Activated CD8-positive, alpha-beta memory T cell treated with anti-CD3 and anti-CD28 coated beads, Interleukin-2, amount 50 U/mL, for 24 hours (primary cell): ENCODE measurements around the gene SLC26A8.
"Not testable (repeated sequence)": the region's sequence is repeated elsewhere in the genome, so short reads cannot be mapped to it uniquely, and the experiment has no call there.

Experiments
- DNase-seq: peaks from one replicate; pipeline ENCODE4 v3.0.0-alpha.2; 2020; ENCODE audit errors: extremely low read depth

The SLC26A8 gene

GRCh38 chr6:36015666-36016065 is 8.8 kb downstream of the SLC26A8 start:
- DNase-seq, result no peak

DNA sequence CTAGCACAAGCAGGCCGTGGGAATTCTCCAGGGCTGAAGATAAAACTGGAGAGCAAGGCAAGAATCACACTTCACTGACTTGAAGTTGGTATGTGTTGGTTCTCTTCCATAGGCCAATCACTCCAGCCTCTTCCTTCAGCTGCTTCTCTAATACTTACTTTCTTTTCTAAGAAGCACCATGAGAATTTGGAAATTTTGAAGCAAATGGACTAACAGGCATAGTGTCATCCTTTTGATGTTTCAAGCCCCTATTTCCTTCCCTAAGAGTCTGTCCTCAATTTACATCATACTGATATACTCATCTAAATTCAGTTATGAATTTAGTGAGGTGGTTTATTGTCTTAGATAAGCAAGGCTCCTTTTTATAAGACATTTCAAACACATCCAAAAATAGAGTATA is 24.0 kb downstream of the SLC26A8 start:
- no peak for DNase-seq

- DNase-seq, result no peak
These were observed 31.3 kb downstream of the SLC26A8 start for GRCh38 chr6:35993150-35993549.

- DNase-seq, result not testable (repeated sequence)
These were observed 36.4 kb downstream of the SLC26A8 start for GRCh38 chr6:35988047-35988446.

GRCh38 chr6:35984701-35985100 is 39.7 kb downstream of the SLC26A8 start:
- DNase-seq, result no peak

DNA sequence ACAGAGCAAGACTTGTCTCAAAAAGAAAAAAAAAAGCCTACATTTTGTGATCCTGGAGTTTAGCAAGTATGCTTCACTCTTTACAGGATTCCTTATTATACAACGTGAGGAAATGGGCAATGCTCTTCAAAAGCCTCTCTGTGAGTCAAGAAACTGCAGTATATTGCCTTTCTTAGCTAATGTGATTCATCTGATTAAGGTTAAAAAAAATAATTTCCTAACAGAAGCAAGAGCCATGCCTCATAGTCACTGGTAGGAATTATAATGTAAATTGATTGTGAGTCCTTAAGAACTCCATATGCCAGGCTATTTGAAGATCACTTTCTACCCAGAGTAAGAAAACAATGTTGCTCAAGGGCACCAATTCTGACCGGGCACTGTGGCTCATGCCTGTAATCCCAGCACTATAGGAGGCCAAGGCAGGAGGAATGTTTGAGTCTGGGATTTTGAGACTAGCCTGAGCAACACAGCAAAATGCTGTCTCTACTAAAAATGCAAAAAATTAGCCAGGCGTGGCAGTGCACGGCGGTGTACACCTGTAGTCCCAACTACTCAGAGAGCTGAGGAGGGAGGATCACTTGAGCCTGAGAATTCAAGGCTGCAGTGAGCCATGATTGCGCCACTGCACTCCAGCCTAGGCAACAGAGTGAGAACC is 43.3 kb downstream of the SLC26A8 start:
- DNase-seq, result no peak

DNA sequence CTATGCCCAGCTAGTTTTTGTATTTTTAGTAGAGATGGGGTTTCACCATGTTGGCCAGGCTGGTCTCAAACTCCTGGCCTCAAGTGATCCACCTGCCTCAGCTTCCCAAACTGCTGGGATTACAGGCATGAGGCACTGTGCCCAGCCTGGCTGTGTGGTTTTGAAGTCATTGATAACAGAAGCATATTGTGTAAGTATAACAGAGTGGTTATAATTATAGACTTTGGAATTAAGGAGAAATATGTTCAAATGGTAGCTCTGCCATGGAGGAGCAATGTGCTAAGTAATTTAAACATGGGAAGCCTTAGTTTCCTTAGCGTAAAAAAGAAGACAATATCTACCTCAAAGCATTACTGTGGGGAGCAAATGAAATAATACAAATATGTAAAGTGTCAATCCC is 44.3 kb downstream of the SLC26A8 start:
- DNase-seq, result not testable (repeated sequence)

DNA sequence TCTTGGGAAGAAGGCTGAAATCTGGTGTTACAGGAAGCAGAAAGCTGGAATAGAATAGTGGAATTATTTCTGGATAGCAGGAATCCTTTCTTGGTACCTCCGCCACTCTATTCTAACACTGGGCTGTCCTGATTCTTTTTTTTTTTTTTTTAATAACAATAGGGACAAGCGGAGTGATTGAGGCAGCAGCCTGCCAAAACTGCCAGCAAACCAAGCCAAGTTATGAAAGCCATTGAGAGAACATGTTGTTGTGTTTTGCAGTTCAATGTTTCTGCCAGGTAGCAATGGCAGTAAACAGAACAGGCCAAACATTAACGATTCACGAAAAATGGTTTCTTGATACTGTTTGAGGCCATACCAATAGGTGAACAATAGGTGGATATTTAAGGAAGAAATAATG is 47.1 kb downstream of the SLC26A8 start:
- no peak for DNase-seq

DNA sequence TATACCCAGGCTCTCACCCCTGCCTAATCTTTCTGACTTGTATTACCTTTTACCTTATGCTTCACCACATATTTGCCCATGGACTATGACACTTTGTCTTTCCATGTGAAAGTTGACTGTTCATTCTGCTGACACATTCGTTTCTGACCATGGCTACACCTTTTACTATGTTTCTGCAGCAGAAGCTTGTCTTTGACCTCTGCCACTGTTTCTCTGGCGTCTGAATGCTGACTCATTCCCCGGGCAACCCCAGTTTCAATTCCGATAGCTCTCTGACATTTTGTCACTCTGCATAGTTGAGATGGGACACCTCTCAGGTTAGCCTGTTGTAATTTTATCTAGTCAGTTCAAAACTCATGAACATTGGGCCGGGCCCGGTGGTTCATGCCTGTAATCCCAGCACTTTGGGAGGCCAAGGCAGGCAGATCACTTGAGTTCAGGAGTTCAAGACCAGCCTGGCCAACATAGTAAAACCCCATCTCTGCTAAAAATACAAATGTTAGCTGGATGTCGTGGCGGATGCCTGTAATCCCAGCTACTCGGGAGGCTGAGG is 50.7 kb downstream of the SLC26A8 start:
- DNase-seq, result no peak

DNA sequence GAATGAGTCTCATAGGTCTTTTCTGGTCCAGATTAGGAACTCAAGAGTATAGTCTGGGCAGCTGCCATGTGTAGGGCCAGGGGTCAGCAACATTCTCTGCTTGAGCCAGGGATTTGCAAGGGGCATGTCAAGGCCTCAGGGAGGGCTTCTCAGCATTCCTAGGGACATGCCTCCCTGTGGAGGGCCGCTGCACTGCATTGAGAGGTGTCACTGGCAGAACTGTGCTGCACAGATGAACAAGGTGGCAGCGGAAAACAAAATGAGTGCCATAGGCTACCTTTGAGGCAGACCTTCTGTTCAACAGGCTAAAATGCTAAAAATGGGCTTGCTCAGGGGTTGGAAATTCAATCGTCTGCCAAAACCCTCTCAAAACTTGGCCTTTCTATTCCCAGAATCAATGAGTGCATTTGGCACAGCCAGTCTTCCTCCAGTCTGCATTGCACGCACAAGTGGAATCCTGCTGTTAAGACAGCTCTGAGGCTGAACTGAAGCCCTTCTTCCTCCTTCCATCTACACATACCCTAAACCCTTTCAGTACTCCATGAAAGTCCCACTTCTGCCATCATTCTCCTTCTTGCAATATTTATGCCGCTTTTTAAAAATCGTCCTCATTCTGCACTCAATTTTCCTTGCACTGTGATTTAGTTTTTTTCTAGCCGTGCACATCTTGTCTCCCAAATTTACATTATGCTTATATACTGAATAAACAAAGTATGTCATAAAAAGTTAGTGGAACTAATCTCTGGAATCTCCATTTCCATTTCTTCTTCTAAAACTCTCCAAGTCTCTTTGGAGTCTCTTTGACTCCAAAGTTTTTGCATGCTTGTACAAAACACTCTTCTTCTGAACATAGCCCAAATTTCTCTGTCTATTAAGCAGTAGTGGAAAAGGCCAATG is 51.7 kb downstream of the SLC26A8 start:
- DNase-seq, result no peak

DNA sequence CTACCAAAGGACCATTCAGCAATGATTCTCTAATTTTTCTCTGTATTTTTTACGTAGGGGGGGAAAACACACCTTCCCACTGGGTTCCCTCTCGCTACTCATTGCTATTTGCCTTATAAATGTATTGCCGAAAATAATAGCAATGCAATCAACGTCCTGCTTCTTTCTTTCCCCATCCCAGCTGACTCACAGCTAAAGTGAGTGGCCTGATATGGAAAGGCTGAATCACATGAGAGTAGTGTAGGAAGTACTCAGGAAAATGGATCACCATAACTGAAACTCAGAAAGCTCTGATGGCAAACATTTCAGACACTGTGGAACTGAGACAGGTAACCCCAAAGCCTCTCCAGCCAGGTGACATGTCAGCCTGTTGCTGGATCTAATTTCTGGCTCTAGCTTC is 54.3 kb downstream of the SLC26A8 start:
- no peak for DNase-seq

GRCh38 chr6:35969646-35970045 is 54.8 kb downstream of the SLC26A8 start:
- no peak for DNase-seq

DNA sequence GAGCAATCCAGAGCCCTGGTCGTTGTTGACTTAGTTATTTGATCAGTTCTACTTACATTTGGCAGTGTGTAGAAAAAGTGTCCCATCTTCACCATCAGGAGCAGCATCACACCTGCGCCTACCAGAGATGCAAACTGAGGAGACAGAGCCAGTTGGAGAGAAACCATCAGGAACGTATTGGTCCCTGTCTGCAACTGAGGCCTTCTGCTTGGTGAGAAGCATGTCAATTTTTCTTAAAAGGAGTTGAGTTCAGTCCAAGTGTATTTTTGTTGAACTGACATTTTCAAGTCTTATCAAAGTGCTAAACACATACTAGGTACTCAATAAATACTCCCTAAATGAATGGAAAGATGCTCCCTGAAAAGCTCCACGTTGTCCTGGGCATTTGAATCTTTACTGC is 55.6 kb downstream of the SLC26A8 start:
- no peak for DNase-seq

DNA sequence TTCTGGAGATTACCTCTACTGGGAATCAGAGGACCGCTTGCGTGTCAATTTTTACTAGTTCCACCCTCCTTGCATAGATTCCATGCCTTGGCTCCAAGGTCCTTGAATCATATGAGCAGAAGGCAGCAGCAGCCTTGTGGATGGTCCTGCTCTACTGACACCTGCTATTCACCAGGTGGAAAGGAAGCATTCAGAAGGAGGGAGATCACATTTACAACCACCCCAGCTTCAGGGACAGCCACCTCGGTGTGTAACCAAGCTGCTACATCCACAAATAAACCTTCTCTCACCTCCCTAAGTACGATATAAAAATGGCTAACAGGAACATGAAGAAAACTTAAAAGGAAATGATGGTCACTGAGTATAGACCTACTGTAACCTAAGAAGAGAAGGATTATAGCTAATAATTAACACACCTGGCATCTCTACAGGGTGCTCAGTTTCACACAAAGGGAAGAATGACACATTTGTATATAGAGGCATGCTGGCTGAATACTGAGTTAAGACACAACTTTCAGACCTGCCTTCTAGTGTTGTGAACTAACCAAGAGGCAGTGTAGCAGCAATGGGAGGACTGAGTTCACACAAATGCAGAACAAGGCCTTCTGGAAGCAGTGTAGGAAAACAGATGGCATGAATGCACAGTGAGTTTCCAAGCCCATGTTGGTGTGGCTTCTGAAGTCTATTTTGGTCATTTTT is 57.2 kb downstream of the SLC26A8 start:
- DNase-seq, result no peak

DNA sequence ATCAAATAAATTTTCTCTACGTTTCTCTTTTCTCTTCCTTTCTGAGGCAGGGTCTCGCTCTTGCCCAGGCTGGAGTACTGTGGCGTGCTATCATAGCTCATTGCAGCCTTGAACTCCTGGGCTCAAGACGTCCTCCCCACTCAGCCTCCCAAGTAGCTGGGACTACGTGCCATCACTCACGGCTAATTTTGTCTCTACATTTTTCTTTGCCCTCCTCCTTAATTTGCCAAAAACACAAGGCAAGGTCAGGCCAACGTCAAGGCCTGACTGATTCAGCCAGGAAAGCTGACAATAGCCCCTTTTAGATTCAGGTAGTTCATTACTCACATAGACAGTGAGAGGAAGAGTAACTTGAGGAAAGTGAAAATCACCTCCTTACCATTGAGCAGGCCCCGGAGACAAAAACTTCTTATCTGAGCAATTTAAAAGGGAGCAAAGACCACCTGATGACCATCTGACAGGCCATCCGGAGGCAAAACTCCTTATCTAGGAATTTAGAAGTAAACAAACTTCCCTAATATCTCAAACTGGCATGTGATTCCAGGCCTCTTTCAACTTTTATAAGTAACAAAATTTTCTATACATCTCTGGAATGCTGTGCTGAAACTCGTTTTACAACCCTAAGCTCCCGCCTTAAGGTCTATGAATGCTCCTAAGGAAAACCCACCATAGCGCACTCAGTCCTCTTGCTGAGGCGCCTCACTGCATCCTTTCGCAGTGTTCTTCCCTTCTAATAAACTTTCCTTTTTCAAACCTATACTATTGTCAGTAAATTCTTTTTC is 61.5 kb downstream of the SLC26A8 start:
- DNase-seq, result no peak

- DNase-seq, result no peak
These were observed 64.3 kb downstream of the SLC26A8 start for GRCh38 chr6:35960187-35960586.

DNA sequence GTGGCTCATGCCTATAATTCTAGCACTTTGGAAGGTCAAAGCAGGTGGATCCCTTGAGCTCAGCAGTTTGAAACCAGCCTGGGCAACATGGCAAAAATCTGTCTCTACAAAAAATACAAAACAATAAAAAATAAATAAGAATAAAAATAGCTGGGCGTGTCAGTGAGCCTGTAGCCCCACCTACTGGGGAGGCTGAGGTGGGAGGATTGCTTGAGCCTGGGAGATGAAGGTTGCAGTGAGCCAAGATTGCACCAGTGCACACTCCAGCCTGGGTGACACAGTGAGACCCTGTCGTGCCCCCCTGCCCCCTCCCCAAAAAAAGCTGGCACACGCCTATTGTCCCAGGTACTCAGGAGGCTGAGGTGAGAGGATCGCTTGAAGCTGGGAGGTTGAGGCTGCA is 68.5 kb downstream of the SLC26A8 start:
- DNase-seq, result no peak

DNA sequence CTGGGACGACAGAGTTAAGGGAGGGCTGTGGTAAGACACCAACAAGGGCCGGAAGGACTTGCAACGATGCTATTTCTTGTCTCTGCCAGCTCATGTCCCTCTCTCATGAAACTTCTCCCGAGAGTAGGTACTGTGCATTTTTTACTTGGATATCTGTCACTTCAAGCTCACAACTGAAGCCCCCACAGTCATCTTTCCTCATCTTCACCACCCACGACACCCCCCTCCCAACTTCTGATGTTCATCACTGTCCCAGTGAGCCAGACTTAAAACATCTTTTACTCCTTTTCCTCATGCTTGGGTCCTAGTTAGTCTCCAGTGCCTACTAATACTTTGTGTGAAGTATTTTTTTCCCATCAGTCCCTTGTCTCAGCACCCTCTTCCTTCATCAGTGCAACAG is 68.9 kb downstream of the SLC26A8 start:
- DNase-seq, result no peak

GRCh38 chr6:35955071-35955470 is 69.4 kb downstream of the SLC26A8 start:
- DNase-seq, result no peak

DNA sequence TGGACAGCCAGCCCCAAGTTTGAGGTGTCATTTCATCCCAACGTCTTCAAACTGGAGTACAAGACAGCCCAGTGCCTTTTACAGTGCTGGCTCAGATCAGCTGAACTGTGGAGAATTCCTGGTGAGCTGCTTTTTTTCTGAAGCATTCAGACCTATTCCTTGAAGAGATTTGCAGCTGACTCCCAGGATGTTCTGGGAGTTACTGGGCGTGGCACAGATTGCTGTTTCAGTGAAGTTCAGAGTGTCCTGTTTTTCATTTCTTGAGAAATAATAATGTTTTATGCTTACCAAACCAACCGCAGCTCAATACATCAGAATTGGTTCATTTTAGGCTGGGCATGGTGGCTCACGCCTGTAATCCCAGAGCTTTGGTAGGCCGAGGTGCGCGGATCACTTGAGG is 70.1 kb downstream of the SLC26A8 start:
- DNase-seq, result no peak

DNA sequence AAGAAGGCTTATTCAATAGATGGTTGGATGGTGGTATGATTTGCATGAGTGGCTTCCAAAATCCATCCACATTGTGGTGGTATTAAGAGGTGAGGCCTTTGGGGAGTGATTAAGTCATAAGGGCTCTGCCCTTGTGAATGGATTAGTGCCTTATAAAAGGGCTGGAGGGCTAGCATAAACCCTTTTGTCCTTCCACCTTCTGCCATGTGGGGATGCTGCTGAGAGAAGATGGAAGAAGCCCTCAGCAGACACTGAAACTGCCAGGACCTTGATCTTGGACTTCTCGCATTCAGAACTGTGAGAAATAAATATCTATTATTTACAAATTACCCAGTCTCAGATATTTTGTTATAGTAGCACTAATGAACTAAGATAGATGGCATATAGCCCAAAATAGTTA is 75.7 kb downstream of the SLC26A8 start:
- no peak for DNase-seq

GRCh38 chr6:35945650-35946025 is 78.8 kb downstream of the SLC26A8 start:
- no peak for DNase-seq
